Gastrocnemius medialis (tissue), 4 donors: Measurements from ENCODE around the gene TTC24. TPM values are rescaled to one million over a fixed set of nuclear protein-coding genes. Genes with fewer than 3 reads are reported as not detected.
A peak's percentile ranks its signal among the peaks of the same experiment; 100 is the strongest.

ENCODE experiments used
- ATAC-seq, 2 donors: fragments of 150-250 bp; one replicate each; pipeline ENCODE4 v1.9.1; 2016
- DNase-seq, 2 donors: peaks; one replicate each; pipeline ENCODE4 v3.0.0-alpha.2; 2019
- H3K27ac ChIP-seq, 4 donors: fragments of 200-600 bp; sonication (generic); 1 replicate in 1 of 4; 2 replicates in 3 of 4; pipeline ENCODE4 v1.5.1; 2016 to 2018; ENCODE audit warnings: mild to moderate bottlenecking in 2 of 4, moderate library complexity in 1 of 4
- H3K27me3 ChIP-seq, 3 donors: fragments of 200-600 bp; sonication (generic) in 2 of 3; 1 replicate in 1 of 3; 2 replicates in 2 of 3; pipeline versions ENCODE4 v1.5.1 to v1.6.0; 2016 to 2019; ENCODE audit warnings: mild to moderate bottlenecking in 1 of 3, moderate library complexity in 1 of 3
- H3K36me3 ChIP-seq, 2 donors: fragments of 200-600 bp; sonication (generic) in 1 of 2; one replicate each; pipeline ENCODE4 v1.5.1; 2017 to 2018
- H3K4me1 ChIP-seq, 2 donors: fragments of 200-600 bp; sonication (generic) in 1 of 2; one replicate each; pipeline ENCODE4 v1.5.1; 2016 to 2017; ENCODE audit warnings: mild to moderate bottlenecking in 2 of 2
- H3K4me3 ChIP-seq, 4 donors: fragments of 200-600 bp; sonication (generic) in 3 of 4; 1 replicate in 1 of 4; 2 replicates in 3 of 4; pipeline ENCODE4 v1.5.1; 2016 to 2019; ENCODE audit warnings: mild to moderate bottlenecking in 2 of 4
- H3K9me3 ChIP-seq, 3 donors: fragments of 200-600 bp; sonication (generic) in 2 of 3; 1 replicate in 1 of 3; 2 replicates in 2 of 3; pipeline ENCODE4 v1.5.1; 2016 to 2019
- POLR2A ChIP-seq, 2 donors: fragments of 450-650 bp; IDR thresholded peaks; one replicate each; pipeline ENCODE4 v1.6.1; 2017; ENCODE audit warnings: antibody characterized with exemption in 2 of 2, mild to moderate bottlenecking in 2 of 2, moderate library complexity in 2 of 2
- in situ Hi-C, 4 donors: fragments of 200-750 bp; cut with MboI; loops; one replicate each; pipeline versions ENCODE4 v1.15.0 to v1.8.0; 2017; ENCODE audit warnings: low sequenced_read_pairs in 4 of 4
- intact Hi-C: fragments of 100-400 bp; cut with DNase I; formaldehyde crosslinking; loops from one replicate; pipeline ENCODE4 v1.15.1; 2023; ENCODE audit warnings: low total_unique reads
- total RNA-seq, 4 donors: library from RNA; depleted of rRNA; stranded (reverse); fragments of >200 nt; gene quantifications; one replicate each; pipeline versions ENCODE4 v1.1.0 to v1.2.3, GENCODE V29; 2016
- TF ChIP-seq, protein P1 (sequence below), 5 experiments: fragments of 450-650 bp in 3 of 5; fragments of 200-600 bp in 2 of 5; sonication (generic) in 2 of 5; IDR thresholded peaks in 4 of 5; conservative IDR thresholded peaks in 1 of 5; 1 replicate in 4 of 5; 2 replicates in 1 of 5; pipeline ENCODE4 v1.5.1; 2016 to 2019; ENCODE audit warnings: antibody characterized with exemption in 5 of 5, mild to moderate bottlenecking in 3 of 5, moderate library complexity in 3 of 5

The TTC24 gene
- 1 to 10 TPM in 1 of 4 donors, not detected in 3; 3.6 TPM for total RNA-seq

DNA sequence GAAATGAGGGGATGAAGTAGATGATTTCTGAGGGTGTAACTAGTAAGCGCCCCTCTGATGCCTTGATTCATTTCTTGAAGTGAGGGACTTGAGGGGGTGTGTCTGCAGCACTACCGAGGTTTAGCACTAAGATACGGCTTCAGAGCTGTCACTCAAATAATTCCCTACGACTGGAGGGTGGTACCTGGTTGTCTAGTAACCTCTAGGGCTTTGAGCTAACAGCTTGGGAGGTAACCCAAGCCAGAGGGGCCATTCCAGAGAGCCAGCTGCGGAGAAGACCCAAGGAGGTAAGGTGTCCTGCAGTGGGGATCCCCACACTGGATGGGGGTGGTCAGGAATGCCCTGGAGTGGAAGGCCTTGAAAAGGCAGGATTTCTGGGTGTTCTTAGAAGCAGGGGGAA, at the start of gene TTC24:
Gene TTC24, plus strand, starts transcription at position 252 of the 400 bp plus-strand sequence. CDS start 1,642 bp downstream, outside the sequence.
- Histone ChIP-seq H3K4me1 (peaks cover 0 to 9% of the 10 kb centered on the region in 2 donors), H3K4me3 (no peak within 1 kb of the TSS), H3K27ac (no peak within 1 kb of the TSS), H3K27me3 (no peaks in the 10 kb centered on the region), H3K36me3 (no peaks in the 10 kb centered on the region), H3K9me3 (no peaks in the 10 kb centered on the region)
- TF ChIP-seq, protein P1, sequence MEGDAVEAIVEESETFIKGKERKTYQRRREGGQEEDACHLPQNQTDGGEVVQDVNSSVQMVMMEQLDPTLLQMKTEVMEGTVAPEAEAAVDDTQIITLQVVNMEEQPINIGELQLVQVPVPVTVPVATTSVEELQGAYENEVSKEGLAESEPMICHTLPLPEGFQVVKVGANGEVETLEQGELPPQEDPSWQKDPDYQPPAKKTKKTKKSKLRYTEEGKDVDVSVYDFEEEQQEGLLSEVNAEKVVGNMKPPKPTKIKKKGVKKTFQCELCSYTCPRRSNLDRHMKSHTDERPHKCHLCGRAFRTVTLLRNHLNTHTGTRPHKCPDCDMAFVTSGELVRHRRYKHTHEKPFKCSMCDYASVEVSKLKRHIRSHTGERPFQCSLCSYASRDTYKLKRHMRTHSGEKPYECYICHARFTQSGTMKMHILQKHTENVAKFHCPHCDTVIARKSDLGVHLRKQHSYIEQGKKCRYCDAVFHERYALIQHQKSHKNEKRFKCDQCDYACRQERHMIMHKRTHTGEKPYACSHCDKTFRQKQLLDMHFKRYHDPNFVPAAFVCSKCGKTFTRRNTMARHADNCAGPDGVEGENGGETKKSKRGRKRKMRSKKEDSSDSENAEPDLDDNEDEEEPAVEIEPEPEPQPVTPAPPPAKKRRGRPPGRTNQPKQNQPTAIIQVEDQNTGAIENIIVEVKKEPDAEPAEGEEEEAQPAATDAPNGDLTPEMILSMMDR (IDR thresholded peaks at IDR 0.05 in 4 of 5, conservative IDR thresholded peaks at IDR 0.05 in 1 of 5) = no peak
- no peak for TF ChIP-seq POLR2A (IDR thresholded peaks at IDR 0.05)
- in situ Hi-C loops (loop anchor here in 1 of 4 donors (10.0 kb wide), 1 partner anchor 125 kb away; no protein-coding TSS in a partner anchor), intact Hi-C loops (no loop called here)
- DNase-seq = no peak
- no peak for ATAC-seq

DNA sequence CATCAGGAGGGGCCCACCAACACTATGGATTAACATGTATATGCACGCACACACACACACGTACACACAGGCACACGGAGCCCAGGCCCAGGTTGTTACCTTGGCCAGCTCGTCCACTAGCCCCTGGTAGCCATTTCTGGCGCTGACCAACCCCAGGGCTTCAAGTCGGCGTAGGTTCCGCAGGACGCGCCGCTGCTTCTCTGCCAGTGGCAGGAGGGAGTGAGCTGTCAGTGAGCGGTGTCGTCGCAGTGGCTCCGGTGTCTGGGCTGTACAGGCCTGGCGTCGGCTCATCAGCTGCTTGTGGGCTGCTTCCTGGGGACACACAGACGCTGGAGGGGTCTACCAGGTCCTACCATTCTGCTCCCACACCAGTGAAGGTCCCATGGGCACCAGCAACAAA, 49.5 kb upstream of the TTC24 start:
- in situ Hi-C loops = no loop called here
- Histone ChIP-seq H3K4me1 (peaks cover 0 to 6% of the 10 kb centered on the region in 2 donors), H3K27ac (no peak overlapping the region), H3K36me3 (no peaks in the 10 kb centered on the region), H3K9me3 (no peaks in the 10 kb centered on the region), H3K27me3 (no peaks in the 10 kb centered on the region), H3K4me3 (no peak overlapping the region)
- ATAC-seq (no peak), DNase-seq (peak in 1 of 2 donors; percentile 10)
- intact Hi-C loops = no loop called here
- TF ChIP-seq, protein P1 (IDR thresholded peaks at IDR 0.05 in 4 of 5, conservative IDR thresholded peaks at IDR 0.05 in 1 of 5) = no peak
- no peak for TF ChIP-seq POLR2A (IDR thresholded peaks at IDR 0.05)

DNA sequence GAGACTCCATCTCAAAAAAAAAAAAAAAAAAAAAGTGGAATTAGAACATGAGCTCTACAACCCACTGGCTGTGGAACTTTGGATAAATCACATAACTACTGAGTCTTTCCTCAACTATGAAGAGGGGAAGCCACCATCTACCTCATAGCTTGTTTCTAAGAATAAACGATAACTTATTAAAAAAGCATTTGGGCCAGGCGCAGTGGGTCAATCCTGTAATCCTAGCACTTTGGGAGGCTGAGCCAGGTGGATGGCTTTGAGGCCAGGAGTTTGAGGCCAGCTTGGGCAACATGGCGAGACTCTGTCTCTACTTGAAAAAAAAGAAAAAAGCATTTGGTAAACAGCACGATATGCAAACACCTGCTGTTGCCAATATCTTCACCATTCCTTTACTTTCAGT, 47.1 kb upstream of the TTC24 start:
- H3K4me3 ChIP-seq = no peak overlapping the region
- no peaks in the 10 kb centered on the region for H3K9me3 ChIP-seq
- H3K36me3 ChIP-seq = no peaks in the 10 kb centered on the region
- in situ Hi-C loops = no loop called here
- ATAC-seq = peak in 1 of 2 donors; percentile 72
- H3K27ac ChIP-seq = peak overlapping the region in 1 of 4 donors; percentile 33
- peak in 1 of 2 donors; percentile 8 for DNase-seq
- intact Hi-C loops = no loop called here
- no peak for TF ChIP-seq POLR2A (IDR thresholded peaks at IDR 0.05)
- TF ChIP-seq, protein P1 (IDR thresholded peaks at IDR 0.05 in 4 of 5, conservative IDR thresholded peaks at IDR 0.05 in 1 of 5) = no peak
- peaks cover 0 to 6% of the 10 kb centered on the region in 2 donors for H3K4me1 ChIP-seq
- no peaks in the 10 kb centered on the region for H3K27me3 ChIP-seq

DNA sequence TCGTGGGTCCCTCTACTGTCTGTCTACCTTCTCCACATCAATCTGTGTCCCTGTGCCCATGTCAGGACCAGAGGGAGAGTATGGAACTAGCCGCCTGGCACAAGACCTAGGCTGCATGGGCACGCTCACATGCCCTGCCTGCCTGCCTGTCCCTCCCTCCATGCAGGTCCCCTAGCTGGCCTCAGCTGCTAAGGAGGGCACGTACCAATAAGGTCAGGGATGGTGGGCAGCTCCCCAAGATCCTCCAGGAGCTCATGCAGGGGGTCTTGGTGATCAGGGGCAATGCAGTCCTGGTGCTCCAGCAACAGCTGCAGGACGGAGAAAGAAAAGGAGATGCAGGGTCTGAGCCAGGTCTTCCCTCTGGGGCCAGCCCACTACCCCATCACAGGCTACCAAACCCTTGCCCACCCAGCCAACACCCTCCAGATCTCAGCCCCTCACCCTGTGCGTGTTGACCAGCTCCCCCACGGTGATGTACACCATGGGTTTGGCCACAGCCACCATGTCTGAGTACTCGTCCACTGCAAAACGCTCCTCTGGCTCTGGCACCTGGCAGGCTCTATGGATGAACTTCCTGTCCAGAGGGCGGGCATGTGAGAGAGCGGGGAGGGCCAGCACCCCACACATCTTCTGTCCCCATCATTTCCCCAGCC, 45.8 kb upstream of the TTC24 start:
- Histone ChIP-seq H3K4me1 (peaks cover 0 to 6% of the 10 kb centered on the region in 2 donors), H3K27me3 (no peaks in the 10 kb centered on the region), H3K27ac (no peak overlapping the region), H3K36me3 (no peaks in the 10 kb centered on the region), H3K4me3 (no peak overlapping the region), H3K9me3 (no peaks in the 10 kb centered on the region)
- intact Hi-C loops (no loop called here), in situ Hi-C loops (no loop called here)
- DNase-seq = peak in 1 of 2 donors; percentile 11
- TF ChIP-seq, protein P1 (IDR thresholded peaks at IDR 0.05 in 4 of 5, conservative IDR thresholded peaks at IDR 0.05 in 1 of 5) = no peak
- no peak for ATAC-seq
